ENCODE results near the gene MT1B. TPM values are rescaled to one million over a fixed set of nuclear protein-coding genes. Genes with fewer than 3 reads are reported as not detected.

Gene MT1B
- total and polyA plus RNA-seq, 2 of the 4 experiments (the other 2 are of a cell fraction), result not detected

DNA sequence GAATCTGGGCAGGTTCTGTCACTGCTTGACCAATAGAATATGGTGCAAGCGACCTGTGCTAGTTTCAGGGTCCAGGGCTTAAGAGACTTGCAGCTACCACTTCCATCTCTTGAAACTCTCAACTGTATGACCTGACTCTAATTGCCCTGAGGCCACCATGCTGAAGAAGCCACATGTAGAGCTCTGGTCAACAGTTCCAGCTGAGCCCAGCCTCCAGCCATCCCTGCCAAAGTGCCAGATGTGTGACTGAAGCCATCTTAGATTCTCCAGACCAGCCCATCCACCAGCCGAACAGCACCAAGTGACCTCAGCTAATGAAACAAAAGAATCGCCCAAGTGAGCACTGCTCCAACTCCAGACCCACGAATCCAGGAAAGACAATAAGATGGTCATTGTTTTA lies 46.7 kb upstream of the MT1B start:
- Histone ChIP-seq H3K9me3 (ENCODE audit: control insufficient read depth, insufficient read depth, low read length) (no peaks in the 10 kb centered on the region), H3K4me2 (ENCODE audit: low read depth, low read length) (no peak overlapping the region), H3K4me3 (ENCODE audit: insufficient read depth, low read depth, low read length) (no peak overlapping the region), H4K8ac (ENCODE audit: low read depth in 2 of 2, low read length in 2 of 2) (peak overlapping the region in 1 of 2 experiments; percentile 96; a peak in 2 of 4 replicates), H2AK9ac (replicated peaks; ENCODE audit: low read depth, low read length, poor library complexity) (peak overlapping the region; percentile 79), H2BK5ac (ENCODE audit: low read depth, low read length, poor library complexity, severe bottlenecking) (no peak overlapping the region), H2AK5ac (ENCODE audit: low read depth, low read length) (peak overlapping the region; percentile 96), H3K9me1 (ENCODE audit: insufficient read depth, low read length) (peaks cover 15% of the 10 kb centered on the region), H3K4me1 (ENCODE audit: control insufficient read depth, insufficient read depth, low read length) (peaks cover 12% of the 10 kb centered on the region), H2BK15ac (ENCODE audit: low read depth, low read length) (peak overlapping the region; percentile 26; the same call in 1 of the 3 replicates), H2AFZ (replicated peaks; ENCODE audit: low read length, poor library complexity) (peak overlapping the region; percentile 26), H3K9ac (ENCODE audit: low read depth, low read length) (no peak overlapping the region), H3K4ac (ENCODE audit: low read depth, low read length) (peak overlapping the region; percentile 92), H3K56ac (ENCODE audit: extremely low read depth, insufficient read depth, low read length) (no peak overlapping the region), H3K36me3 (ENCODE audit: control insufficient read depth, insufficient read depth, low read length) (no peaks in the 10 kb centered on the region), H3K18ac (ENCODE audit: low read depth, low read length) (no peak overlapping the region; the same call in 1 of the 2 replicates), H2BK20ac (ENCODE audit: low read depth, low read length) (peak overlapping the region; percentile 88; the same call in 1 of the 2 replicates), H3K23ac (ENCODE audit: low read depth, low read length) (no peak overlapping the region), H4K20me1 (ENCODE audit: insufficient read depth, low read length) (peaks cover 11% of the 10 kb centered on the region), H4K91ac (ENCODE audit: insufficient read depth, low read depth, low read length) (peak overlapping the region; percentile 29; the same call in 1 of the 2 replicates), H3K27me3 (ENCODE audit: control insufficient read depth, insufficient read depth, low read length) (no peaks in the 10 kb centered on the region), H3K79me1 (ENCODE audit: low read depth in 1 of 2, low read length in 2 of 2) (peaks cover 0 to 17% of the 10 kb centered on the region in 2 experiments; a peak in 1 of 4 replicates), H2BK120ac (ENCODE audit: low read depth, low read length) (peak overlapping the region; percentile 90; the same call in 1 of the 2 replicates), H3K14ac (replicated peaks; ENCODE audit: low read depth, low read length) (peak overlapping the region; percentile 78), H4K5ac (ENCODE audit: low read depth, low read length) (no peak overlapping the region), H3K27ac (ENCODE audit: insufficient read depth, low read length) (no peak overlapping the region)
- intact Hi-C loops (cut with micrococcal nuclease) (loop anchor here (5.0 to 10.0 kb wide), 3 partner anchors 77 to 250 kb away; partner anchors contain the start of gene MT1X), in situ Hi-C loops (cut with MboI; ENCODE audit: low sequenced_read_pairs) (loop anchor here (5.0 kb wide), 1 partner anchor 93 kb away; no protein-coding TSS in a partner anchor), dilution Hi-C loops (cut with HindIII; ENCODE audit: low sequenced_read_pairs, unreplicated experiment) (no loop called here)
- POLR2A ChIA-PET (ENCODE audit: unreplicated experiment), result no interaction called here
- CTCF ChIA-PET, result interaction anchor here (0.6 to 2.1 kb wide), 3 partner anchors 11 to 97 kb away, joined by 3 to 9 read pairs (median 3); no protein-coding TSS in a partner anchor
- BruUV-seq (replicated peaks), result no TSS peak
- DNase-seq (no peak), ATAC-seq (ENCODE audit: low read depth) (no peak)
- WGBS, 2 experiments (ENCODE audit: extremely low coverage in 2 of 2, insufficient read length in 1 of 2), result 100% methylated on average over 1 of the region's 4 CpGs; no CpG with 5 or more reads in 1 of the 2 experiments
- no peak for TF ChIP-seq MAFK (IDR thresholded peaks at IDR 0.05; ENCODE audit: low read depth, low read length)
- TF ChIP-seq MXI1 (IDR thresholded peaks at IDR 0.05; ENCODE audit: borderline replicate concordance, low read depth, low read length), result no peak
- no peak for TF ChIP-seq CEBPB (IDR thresholded peaks at IDR 0.05; ENCODE audit: low read depth, low read length)
- TF ChIP-seq RFX5 (IDR thresholded peaks at IDR 0.05; ENCODE audit: low read depth, low read length), result no peak
- no peak for TF ChIP-seq FOS (IDR thresholded peaks at IDR 0.05; ENCODE audit: low read depth, low read length)
- TF ChIP-seq, protein P1, sequence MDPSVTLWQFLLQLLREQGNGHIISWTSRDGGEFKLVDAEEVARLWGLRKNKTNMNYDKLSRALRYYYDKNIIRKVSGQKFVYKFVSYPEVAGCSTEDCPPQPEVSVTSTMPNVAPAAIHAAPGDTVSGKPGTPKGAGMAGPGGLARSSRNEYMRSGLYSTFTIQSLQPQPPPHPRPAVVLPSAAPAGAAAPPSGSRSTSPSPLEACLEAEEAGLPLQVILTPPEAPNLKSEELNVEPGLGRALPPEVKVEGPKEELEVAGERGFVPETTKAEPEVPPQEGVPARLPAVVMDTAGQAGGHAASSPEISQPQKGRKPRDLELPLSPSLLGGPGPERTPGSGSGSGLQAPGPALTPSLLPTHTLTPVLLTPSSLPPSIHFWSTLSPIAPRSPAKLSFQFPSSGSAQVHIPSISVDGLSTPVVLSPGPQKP (IDR thresholded peaks at IDR 0.05; ENCODE audit: borderline replicate concordance, low read depth, low read length), result no peak
- TF ChIP-seq CHD1 (IDR thresholded peaks at IDR 0.05; ENCODE audit: low read depth, low read length), result no peak
- TF ChIP-seq MAZ (IDR thresholded peaks at IDR 0.05; ENCODE audit: borderline replicate concordance, low read depth, low read length), result no peak
- TF ChIP-seq, protein P2, sequence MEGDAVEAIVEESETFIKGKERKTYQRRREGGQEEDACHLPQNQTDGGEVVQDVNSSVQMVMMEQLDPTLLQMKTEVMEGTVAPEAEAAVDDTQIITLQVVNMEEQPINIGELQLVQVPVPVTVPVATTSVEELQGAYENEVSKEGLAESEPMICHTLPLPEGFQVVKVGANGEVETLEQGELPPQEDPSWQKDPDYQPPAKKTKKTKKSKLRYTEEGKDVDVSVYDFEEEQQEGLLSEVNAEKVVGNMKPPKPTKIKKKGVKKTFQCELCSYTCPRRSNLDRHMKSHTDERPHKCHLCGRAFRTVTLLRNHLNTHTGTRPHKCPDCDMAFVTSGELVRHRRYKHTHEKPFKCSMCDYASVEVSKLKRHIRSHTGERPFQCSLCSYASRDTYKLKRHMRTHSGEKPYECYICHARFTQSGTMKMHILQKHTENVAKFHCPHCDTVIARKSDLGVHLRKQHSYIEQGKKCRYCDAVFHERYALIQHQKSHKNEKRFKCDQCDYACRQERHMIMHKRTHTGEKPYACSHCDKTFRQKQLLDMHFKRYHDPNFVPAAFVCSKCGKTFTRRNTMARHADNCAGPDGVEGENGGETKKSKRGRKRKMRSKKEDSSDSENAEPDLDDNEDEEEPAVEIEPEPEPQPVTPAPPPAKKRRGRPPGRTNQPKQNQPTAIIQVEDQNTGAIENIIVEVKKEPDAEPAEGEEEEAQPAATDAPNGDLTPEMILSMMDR (conservative IDR thresholded peaks at IDR 0.05; ENCODE audit: low read depth, low read length), result no peak
- TF ChIP-seq, protein P3, sequence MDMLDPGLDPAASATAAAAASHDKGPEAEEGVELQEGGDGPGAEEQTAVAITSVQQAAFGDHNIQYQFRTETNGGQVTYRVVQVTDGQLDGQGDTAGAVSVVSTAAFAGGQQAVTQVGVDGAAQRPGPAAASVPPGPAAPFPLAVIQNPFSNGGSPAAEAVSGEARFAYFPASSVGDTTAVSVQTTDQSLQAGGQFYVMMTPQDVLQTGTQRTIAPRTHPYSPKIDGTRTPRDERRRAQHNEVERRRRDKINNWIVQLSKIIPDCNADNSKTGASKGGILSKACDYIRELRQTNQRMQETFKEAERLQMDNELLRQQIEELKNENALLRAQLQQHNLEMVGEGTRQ (IDR thresholded peaks at IDR 0.05; ENCODE audit: low read depth, low read length), result no peak
- TF ChIP-seq POLR2A (IDR thresholded peaks at IDR 0.05; ENCODE audit: low read depth, low read length), result no peak
- TF ChIP-seq SMC3 (IDR thresholded peaks at IDR 0.05; ENCODE audit: low read depth, low read length), result no peak
- TF ChIP-seq RAD21 (IDR thresholded peaks at IDR 0.05; ENCODE audit: low read length), result no peak
- TF ChIP-seq RCOR1 (IDR thresholded peaks at IDR 0.05; ENCODE audit: insufficient replicate concordance, low read length), result no peak
- TF ChIP-seq NFE2L2 (IDR thresholded peaks at IDR 0.05; ENCODE audit: low read depth, low read length), result no peak
- TF ChIP-seq BHLHE40 (IDR thresholded peaks at IDR 0.05; ENCODE audit: low read depth, low read length), result no peak

All from IMR-90 (cell line).